ENCODE measurements around the gene CENPE. TPM values are rescaled to one million over a fixed set of nuclear protein-coding genes. Genes with fewer than 3 reads are reported as not detected.
"Not testable (repeated sequence)": the region's sequence is repeated elsewhere in the genome, so short reads cannot be mapped to it uniquely, and the experiment has no call there.

Gene CENPE
- total and polyA plus RNA-seq, 2 donors (not counting 3 experiments of a cell fraction or from before 2014, with no cell fraction given) = 1.7 to 50.8 TPM

- Histone ChIP-seq H3K4me1 (ENCODE audit: control insufficient read depth, extremely low read depth, insufficient read depth, low read length) (no peaks in the 10 kb centered on the region), H3K36me3 (ENCODE audit: control insufficient read depth in 2 of 2, extremely low read depth in 1 of 2, insufficient read depth in 2 of 2, low read length in 2 of 2) (no peaks in the 10 kb centered on the region), H4K20me1 (replicated peaks; ENCODE audit: control insufficient read depth, extremely low read depth, insufficient read depth, low read length) (no peaks in the 10 kb centered on the region), H3K9me1 (replicated peaks; ENCODE audit: control insufficient read depth, extremely low read depth, insufficient read depth, low read length) (no peaks in the 10 kb centered on the region), H3K27ac (ENCODE audit: insufficient read depth, low read depth, low read length) (no peak overlapping the region), H3K27me3 (ENCODE audit: control insufficient read depth in 2 of 2, insufficient read depth in 2 of 2, low read length in 2 of 2) (no peaks in the 10 kb centered on the region), H2AFZ (ENCODE audit: low read depth, low read length) (no peak overlapping the region), H3K4me3 (replicated peaks in 1 of 3; ENCODE audit: insufficient read depth in 1 of 3, low read depth in 1 of 3, low read length in 3 of 3) (no peak overlapping the region), H3K4me2 (ENCODE audit: insufficient read depth, low read length) (no peak overlapping the region), H3K79me2 (ENCODE audit: control insufficient read depth, insufficient read depth, low read length) (no peaks in the 10 kb centered on the region), H3K9ac (replicated peaks; ENCODE audit: extremely low read depth, insufficient read depth, low read length) (no peak overlapping the region), H3K9me3 (replicated peaks; ENCODE audit: control insufficient read depth, insufficient read depth, low read length) (no peaks in the 10 kb centered on the region)
- BruUV-seq (replicated peaks) = no TSS peak
- CTCF ChIA-PET = no interaction called here
- dilution Hi-C loops (cut with MboI; ENCODE audit: extremely low pct_ligation_motif_present, low sequenced_read_pairs) = no loop called here
- POLR2A ChIA-PET = no interaction called here
- TF ChIP-seq CTCF (IDR thresholded peaks at IDR 0.05; ENCODE audit: extremely low read depth in 1 of 2, insufficient read depth in 1 of 2, low read depth in 1 of 2, low read length in 2 of 2) (no peak), MYC (IDR thresholded peaks at IDR 0.05; ENCODE audit: low read depth, low read length) (no peak), GATA2 (IDR thresholded peaks at IDR 0.05; ENCODE audit: insufficient read depth, insufficient read length, low read depth, low read length) (no peak), POLR2A (IDR thresholded peaks at IDR 0.05; ENCODE audit: low read depth, low read length) (no peak), FOS (IDR thresholded peaks at IDR 0.05; ENCODE audit: borderline replicate concordance, insufficient read depth, low read length) (no peak), POLR2AphosphoS5 (IDR thresholded peaks at IDR 0.05; ENCODE audit: insufficient read depth, low read depth, low read length) (no peak), EZH2 (IDR thresholded peaks at IDR 0.05; ENCODE audit: borderline replicate concordance, low read depth, low read length, severe bottlenecking) (no peak), JUN (IDR thresholded peaks at IDR 0.05; ENCODE audit: borderline replicate concordance, insufficient read depth, insufficient read length, low read depth) (no peak), MAX (IDR thresholded peaks at IDR 0.05; ENCODE audit: insufficient read depth, insufficient read length) (no peak)
- FAIRE-seq (no peak), DNase-seq (ENCODE audit: low read depth, low spot score) (no peak)
- intact Hi-C loops (cut with micrococcal nuclease) = no loop called here
Observed at GRCh38 chr4:103244251-103244650, 46.1 kb upstream of the CENPE start.

GRCh38 chr4:103230938-103231337 is 32.8 kb upstream of the CENPE start:
- DNase-seq (ENCODE audit: low read depth, low spot score); FAIRE-seq; H3K36me3 ChIP-seq (ENCODE audit: control insufficient read depth in 2 of 2, extremely low read depth in 1 of 2, insufficient read depth in 2 of 2, low read length in 2 of 2); POLR2A ChIA-PET; H4K20me1 ChIP-seq (replicated peaks; ENCODE audit: control insufficient read depth, extremely low read depth, insufficient read depth, low read length); CTCF ChIA-PET; H3K79me2 ChIP-seq (ENCODE audit: control insufficient read depth, insufficient read depth, low read length); H2AFZ ChIP-seq (ENCODE audit: low read depth, low read length); H3K9ac ChIP-seq (replicated peaks; ENCODE audit: extremely low read depth, insufficient read depth, low read length); H3K4me2 ChIP-seq (ENCODE audit: insufficient read depth, low read length); H3K9me3 ChIP-seq (replicated peaks; ENCODE audit: control insufficient read depth, insufficient read depth, low read length); H3K4me3 ChIP-seq (replicated peaks in 1 of 3; ENCODE audit: insufficient read depth in 1 of 3, low read depth in 1 of 3, low read length in 3 of 3); dilution Hi-C loops (cut with MboI; ENCODE audit: extremely low pct_ligation_motif_present, low sequenced_read_pairs); H3K27me3 ChIP-seq (ENCODE audit: control insufficient read depth in 2 of 2, insufficient read depth in 2 of 2, low read length in 2 of 2); BruUV-seq (replicated peaks); H3K27ac ChIP-seq (ENCODE audit: insufficient read depth, low read depth, low read length); H3K4me1 ChIP-seq (ENCODE audit: control insufficient read depth, extremely low read depth, insufficient read depth, low read length); H3K9me1 ChIP-seq (replicated peaks; ENCODE audit: control insufficient read depth, extremely low read depth, insufficient read depth, low read length); intact Hi-C loops (cut with micrococcal nuclease): not testable (repeated sequence)

- H3K4me1 ChIP-seq (ENCODE audit: control insufficient read depth, extremely low read depth, insufficient read depth, low read length); H3K9me3 ChIP-seq (replicated peaks; ENCODE audit: control insufficient read depth, insufficient read depth, low read length); POLR2A ChIA-PET; BruUV-seq (replicated peaks); H3K27me3 ChIP-seq (ENCODE audit: control insufficient read depth in 2 of 2, insufficient read depth in 2 of 2, low read length in 2 of 2); intact Hi-C loops (cut with micrococcal nuclease); H3K9ac ChIP-seq (replicated peaks; ENCODE audit: extremely low read depth, insufficient read depth, low read length); H3K27ac ChIP-seq (ENCODE audit: insufficient read depth, low read depth, low read length); DNase-seq (ENCODE audit: low read depth, low spot score); CTCF ChIA-PET; H4K20me1 ChIP-seq (replicated peaks; ENCODE audit: control insufficient read depth, extremely low read depth, insufficient read depth, low read length); H3K4me3 ChIP-seq (replicated peaks in 1 of 3; ENCODE audit: insufficient read depth in 1 of 3, low read depth in 1 of 3, low read length in 3 of 3); H3K36me3 ChIP-seq (ENCODE audit: control insufficient read depth in 2 of 2, extremely low read depth in 1 of 2, insufficient read depth in 2 of 2, low read length in 2 of 2); dilution Hi-C loops (cut with MboI; ENCODE audit: extremely low pct_ligation_motif_present, low sequenced_read_pairs); H3K4me2 ChIP-seq (ENCODE audit: insufficient read depth, low read length); H3K9me1 ChIP-seq (replicated peaks; ENCODE audit: control insufficient read depth, extremely low read depth, insufficient read depth, low read length); FAIRE-seq; H2AFZ ChIP-seq (ENCODE audit: low read depth, low read length); H3K79me2 ChIP-seq (ENCODE audit: control insufficient read depth, insufficient read depth, low read length): not testable (repeated sequence)
Observed at GRCh38 chr4:103223556-103223955, 25.4 kb upstream of the CENPE start.

Measured in endothelial cell of umbilical vein (primary cell).